Hepatocyte (in vitro differentiated cells): ENCODE data around the gene SYT1.

Source experiments
- EZH2 ChIP-seq: fragments of 200-600 bp; sonication (generic); IDR thresholded peaks from 2 replicates; pipeline ENCODE4 v1.6.1; 2016; ENCODE audit warnings: antibody characterized with exemption, mild to moderate bottlenecking, borderline replicate concordance
- EZH2phosphoT487 ChIP-seq: fragments of 200-600 bp; sonication (generic); IDR thresholded peaks from one replicate; pipeline ENCODE4 v1.6.1; 2018; ENCODE audit warnings: antibody characterized with exemption, mild to moderate bottlenecking, low read depth, moderate library complexity; ENCODE audit not compliant: unreplicated experiment, severe bottlenecking
- TF ChIP-seq, protein P1 (sequence below): fragments of 200-600 bp; sonication (generic); IDR thresholded peaks from 2 replicates; pipeline ENCODE4 v1.5.1; 2016; ENCODE audit warnings: antibody characterized with exemption, mild to moderate bottlenecking; ENCODE audit not compliant: poor library complexity

DNA sequence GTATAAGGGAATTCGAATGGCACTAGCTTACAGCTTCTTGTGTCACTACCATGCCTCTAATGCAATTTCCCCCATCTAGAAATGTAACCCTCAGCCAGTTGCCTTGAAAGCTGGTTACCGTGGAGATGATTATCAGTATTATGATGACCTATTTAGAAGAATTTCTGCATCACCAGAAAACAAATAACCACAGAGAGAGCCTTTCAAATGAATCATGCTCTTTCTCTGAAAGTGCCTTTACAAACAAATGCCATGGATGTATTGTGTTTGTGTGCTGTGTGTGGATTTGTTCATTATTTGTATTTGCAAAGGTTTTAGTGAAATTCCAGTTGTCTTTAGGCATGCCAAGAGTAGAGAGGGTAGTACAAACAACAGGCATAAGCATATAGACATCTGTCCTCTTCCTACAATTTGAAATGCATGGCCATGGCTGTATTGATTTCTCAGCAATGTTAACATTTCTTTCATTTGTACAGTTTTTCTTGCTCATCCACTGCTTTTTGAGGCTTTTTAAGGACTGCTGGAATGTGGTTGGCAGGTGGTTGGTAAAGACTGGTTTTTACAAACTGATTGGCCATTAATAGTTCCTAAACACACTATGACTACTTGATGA lies 559.6 kb downstream of the SYT1 start:
- TF ChIP-seq, protein P1, sequence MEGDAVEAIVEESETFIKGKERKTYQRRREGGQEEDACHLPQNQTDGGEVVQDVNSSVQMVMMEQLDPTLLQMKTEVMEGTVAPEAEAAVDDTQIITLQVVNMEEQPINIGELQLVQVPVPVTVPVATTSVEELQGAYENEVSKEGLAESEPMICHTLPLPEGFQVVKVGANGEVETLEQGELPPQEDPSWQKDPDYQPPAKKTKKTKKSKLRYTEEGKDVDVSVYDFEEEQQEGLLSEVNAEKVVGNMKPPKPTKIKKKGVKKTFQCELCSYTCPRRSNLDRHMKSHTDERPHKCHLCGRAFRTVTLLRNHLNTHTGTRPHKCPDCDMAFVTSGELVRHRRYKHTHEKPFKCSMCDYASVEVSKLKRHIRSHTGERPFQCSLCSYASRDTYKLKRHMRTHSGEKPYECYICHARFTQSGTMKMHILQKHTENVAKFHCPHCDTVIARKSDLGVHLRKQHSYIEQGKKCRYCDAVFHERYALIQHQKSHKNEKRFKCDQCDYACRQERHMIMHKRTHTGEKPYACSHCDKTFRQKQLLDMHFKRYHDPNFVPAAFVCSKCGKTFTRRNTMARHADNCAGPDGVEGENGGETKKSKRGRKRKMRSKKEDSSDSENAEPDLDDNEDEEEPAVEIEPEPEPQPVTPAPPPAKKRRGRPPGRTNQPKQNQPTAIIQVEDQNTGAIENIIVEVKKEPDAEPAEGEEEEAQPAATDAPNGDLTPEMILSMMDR, result no peak
- no peak for TF ChIP-seq EZH2
- TF ChIP-seq EZH2phosphoT487, result no peak
